Measurements from ENCODE around the gene ICE2.

The ICE2 gene

GRCh38 chr15:60385620-60386552 lies 93.1 kb downstream of the ICE2 start:
- FAIRE-seq: no peak

DNA sequence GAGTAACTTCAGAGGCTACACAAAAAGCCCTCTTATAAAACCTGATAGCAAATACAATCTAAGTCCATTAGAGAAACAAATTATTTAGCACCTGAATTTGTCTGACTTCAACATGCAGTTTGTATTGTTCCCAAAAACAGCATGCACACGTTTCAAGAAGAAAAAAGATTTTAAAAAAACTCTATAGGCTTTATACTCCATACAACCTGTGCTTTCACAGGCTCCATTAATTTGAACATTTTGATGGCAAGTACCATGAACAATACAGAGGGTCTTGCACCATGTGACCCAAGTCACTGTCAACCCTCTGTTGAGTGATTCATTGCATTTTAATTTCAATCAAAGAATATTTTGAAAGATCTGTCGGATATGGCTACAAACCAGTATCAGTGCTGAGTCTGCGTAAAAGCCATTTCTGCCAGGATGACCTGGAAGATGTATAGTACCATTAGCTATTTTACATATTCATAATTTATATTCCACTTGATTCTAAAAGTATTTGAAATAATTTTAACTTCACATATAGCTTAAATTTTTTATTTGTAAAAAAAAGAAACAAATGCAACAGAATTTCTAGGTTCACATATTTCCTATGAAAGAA lies 94.3 kb downstream of the ICE2 start:
- FAIRE-seq: no peak

- FAIRE-seq: no peak
Measured at GRCh38 chr15:60384053-60384452, 94.9 kb downstream of the ICE2 start.

GRCh38 chr15:60382773-60383674 lies 95.9 kb downstream of the ICE2 start:
- FAIRE-seq: no peak

GRCh38 chr15:60381148-60381788 lies 97.7 kb downstream of the ICE2 start:
- no peak for FAIRE-seq

- FAIRE-seq: no peak
Measured at GRCh38 chr15:60379525-60380274, 99.2 kb downstream of the ICE2 start.

DNA sequence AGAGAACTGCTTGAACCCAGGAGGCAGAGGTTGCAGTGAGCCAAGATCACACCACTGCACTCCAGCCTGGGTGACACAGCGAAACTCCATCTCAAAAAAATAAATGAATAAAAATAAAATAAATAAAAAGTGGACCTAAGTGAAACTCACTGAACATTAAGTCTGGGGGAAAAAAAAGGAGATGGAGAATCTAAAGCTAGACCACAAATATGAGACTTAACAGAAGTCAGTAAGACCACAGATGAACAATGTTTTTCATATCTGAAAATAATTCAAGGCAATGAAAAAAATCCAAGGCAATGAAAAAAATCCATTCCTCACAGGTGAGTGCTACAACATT lies 99.8 kb downstream of the ICE2 start:
- no peak for FAIRE-seq

DNA sequence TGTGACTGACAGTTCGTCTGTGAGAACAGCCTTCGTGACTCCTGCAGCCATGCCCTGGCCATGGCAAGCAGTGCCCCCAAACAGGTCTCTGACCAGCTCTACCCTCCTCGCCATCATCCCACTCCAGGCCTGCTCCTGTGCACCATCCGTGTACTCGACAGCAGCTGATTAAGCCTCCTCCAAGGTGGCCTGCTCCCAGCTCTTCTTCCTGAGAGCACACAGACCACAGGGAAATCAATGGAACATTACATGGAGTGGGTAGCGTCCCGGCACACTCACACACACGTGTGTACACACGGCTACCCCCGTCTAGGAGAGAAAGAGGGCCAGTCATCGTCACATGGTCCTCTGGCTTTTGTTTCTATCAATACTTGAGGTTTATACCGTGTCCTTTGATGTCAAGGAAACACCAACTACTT lies 102.3 kb downstream of the ICE2 start:
- FAIRE-seq: no peak

DNA sequence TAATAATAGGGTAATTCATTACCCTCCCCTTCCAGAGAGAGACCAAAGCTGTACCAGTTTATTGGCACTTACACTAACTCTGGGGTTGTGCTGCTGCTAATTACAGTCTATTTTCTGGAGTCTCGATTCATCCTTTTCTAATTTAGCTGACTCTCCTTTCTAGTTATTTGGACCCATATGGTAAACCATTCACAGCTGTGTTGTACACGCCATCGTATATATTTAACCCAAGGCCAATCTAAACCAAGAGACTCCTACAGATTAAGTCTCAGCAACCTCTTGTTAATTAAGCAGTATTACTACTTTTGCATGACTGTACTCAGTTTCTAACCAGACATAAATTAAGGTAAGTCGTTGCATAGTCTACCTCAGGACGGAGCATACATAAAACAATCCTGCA lies 103.6 kb downstream of the ICE2 start:
- FAIRE-seq: no peak

DNA sequence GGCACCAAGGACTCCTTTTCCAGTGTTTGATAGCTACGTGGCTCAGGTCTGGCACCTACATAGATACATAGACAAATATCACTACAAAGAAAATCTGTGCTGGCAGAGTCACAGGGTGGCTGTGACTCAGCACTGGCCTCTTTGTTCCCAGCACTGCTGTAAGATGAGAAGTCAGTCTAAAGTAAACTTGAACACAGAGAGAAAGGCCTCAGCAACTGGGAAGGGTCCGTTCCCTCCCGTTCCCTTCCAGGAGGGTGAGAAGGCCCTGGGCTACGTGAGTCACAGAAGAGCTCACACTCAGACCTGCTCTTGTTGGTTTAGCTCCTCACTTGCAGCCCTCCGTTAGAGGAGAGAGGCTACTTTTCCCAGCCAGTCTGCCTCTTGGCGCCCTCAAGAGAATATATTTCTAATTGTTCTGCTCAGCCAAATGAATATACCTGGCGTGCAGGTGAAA lies 104.3 kb downstream of the ICE2 start:
- FAIRE-seq: no peak

DNA sequence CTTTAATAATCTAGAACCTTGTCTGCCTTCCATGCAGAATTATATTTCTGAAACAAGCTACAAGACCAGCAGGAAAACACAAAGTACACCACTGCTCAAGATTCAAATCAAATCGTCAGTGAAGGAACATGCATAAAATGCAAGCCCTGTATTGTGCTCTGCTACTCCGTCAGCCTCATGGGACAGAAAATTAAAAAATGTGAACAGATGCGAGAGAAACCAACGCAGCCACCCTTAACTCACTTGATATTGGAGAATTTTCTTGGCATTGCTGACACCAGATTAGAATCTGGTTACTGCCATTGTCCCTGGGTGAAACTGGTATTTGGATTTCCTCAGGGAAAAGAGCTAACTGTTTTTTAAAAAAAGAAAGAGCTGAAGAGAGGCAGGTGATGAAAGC lies 104.7 kb downstream of the ICE2 start:
- no peak for FAIRE-seq

DNA sequence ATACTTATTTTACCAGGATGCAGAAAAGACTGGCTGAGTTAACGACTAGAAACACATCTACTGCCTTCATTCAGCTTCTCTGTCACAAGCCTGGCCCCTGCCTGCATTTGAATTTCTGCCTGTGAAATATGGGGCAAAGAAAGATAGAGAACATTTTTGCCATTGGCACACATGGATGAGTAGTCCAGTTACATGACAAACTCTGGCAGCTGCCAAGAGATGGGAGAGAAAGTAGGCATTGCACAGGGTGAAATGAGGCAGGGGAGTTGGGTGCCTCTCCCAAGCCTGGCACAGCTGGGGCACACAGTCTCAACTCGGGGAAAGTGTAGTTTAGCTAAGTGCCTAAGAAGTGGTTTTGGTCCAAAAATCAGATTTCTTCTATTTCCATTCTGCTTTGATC lies 105.2 kb downstream of the ICE2 start:
- FAIRE-seq: no peak

- FAIRE-seq: no peak
Measured at GRCh38 chr15:60373327-60373726, 105.6 kb downstream of the ICE2 start.

DNA sequence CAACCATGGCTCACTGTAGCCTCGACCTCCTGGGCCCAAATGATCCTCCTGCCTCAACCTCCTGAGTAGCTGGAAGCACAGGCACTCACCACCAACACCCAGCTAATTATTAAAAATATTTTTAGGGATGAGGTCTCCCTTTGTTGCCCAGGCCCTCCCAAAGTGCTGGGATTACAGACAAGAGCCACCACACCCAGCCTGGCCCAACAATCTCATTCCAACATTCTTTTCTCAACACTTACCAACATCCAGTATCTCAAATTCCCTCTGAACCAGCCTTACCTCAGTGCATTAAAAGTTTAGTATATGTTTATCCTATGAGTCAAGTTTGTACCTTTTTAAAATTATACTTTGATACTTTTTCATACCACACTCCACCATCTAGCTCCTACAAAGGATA lies 106.2 kb downstream of the ICE2 start:
- FAIRE-seq: no peak

- FAIRE-seq: no peak
Measured at GRCh38 chr15:60372227-60372626, 106.7 kb downstream of the ICE2 start.

DNA sequence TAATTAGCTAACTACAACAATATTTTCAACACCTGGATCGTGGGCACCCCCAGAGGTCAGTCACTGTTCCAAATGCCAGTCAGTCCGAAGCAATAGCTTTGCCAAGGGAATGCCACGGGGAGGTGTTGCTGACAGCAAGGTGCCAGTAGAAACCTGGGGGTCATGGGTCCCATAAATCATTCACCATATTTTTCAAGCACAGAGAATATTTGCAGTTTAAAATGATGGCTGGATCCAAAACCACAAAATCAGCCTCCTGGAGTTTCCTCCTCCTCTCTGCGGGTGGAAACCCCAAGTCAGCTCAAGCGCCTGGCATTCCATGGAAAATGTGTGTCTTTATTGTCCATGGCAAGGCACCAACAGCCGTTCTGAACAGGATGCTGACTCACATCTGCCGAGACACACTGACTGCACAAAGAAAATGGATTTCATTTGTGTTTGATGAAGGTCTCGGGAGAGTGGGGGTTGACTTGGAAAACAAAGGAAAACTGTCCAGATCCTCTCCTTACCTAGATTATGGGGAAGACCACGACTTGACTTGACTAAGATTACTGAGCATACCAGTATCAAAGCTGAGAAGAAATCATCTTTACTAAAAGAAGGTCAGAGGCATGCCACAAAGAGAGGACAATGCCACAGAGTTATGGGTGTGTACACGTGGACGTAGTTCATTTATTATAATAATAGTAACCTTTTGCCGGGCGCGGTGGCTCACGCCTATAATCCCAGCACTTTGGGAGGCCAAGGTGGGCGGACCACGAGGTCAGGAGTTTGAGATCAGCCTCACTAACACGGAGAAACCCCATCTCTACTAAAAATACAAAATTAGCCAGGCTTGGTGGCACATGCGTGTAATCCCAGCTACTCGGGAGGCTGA lies 107.5 kb downstream of the ICE2 start:
- FAIRE-seq: no peak

DNA sequence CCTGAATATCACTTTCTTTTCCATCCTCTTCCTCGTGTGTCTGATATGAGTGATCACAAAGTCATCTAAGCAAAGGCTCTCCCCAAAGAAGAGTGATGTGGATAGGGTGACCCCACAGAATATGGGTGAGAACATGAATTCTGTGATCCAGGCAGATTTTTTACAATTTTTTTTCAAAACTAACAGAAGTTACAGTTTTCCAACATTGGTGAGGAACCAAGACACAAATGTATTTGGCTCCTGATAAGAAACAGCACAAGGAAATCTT lies 108.1 kb downstream of the ICE2 start:
- no peak for FAIRE-seq

DNA sequence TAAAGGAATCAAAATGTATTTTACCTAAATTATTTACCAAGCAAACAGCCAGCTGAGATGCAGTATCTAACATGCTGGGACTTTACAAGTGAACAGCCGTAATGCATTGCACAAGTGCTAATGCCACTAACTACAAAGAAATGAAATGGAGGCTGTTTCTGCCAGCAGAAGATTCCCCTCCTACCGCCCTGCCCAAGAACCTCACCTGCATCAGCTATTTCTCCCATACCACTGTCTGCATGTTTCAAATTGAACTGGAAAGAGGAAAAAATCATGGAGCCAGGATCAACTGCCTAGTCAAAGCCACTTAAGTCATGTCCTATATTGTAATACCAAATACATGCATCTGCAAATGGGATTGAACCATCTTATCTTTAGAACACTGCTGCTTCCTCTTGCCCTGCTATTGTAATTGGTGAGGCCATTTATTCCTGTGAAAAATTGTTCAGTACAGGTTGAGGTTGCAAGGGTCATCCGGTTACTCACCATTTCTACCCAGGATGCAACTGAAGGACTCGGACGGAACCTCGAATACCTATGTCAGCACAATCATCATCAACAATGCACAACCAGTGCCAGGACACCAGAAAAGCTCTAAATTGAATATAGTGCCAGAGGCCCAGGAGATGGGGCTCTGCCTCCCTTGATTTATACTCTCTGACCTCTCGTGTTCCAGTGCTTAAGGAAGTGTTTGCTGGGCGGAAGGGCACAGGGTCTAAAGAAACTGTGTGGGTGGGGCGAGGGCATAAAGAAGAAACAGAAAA lies 108.7 kb downstream of the ICE2 start:
- FAIRE-seq: no peak

GRCh38 chr15:60369696-60370095 lies 109.2 kb downstream of the ICE2 start:
- no peak for FAIRE-seq

All from G401.6 (cell line).